GM12878 (cell line): Measurements from ENCODE around the gene FCAMR. TPM values are rescaled to one million over a fixed set of nuclear protein-coding genes. Genes with fewer than 3 reads are reported as not detected.

ENCODE experiments used
- BHLHE40 ChIP-seq, 2 experiments: fragments of 450-650 bp in 1 of 2; IDR thresholded peaks; 2 replicates each; pipeline ENCODE4 v1.6.1; 2011 to 2017; ENCODE audit warnings: low read depth in 2 of 2, borderline replicate concordance in 1 of 2, improper control_type of control experiment in 1 of 2, low read length in 1 of 2, mild to moderate bottlenecking in 1 of 2
- BMI1 ChIP-seq: fragments of 450-650 bp; IDR thresholded peaks from 2 replicates; pipeline ENCODE4 v1.6.1; 2016; ENCODE audit warnings: mild to moderate bottlenecking, moderate library complexity, borderline replicate concordance
- CBX3 ChIP-seq: fragments of 200-600 bp; sonication (generic); IDR thresholded peaks from 2 replicates; pipeline ENCODE4 v1.6.1; 2016; ENCODE audit warnings: low read depth, borderline replicate concordance
- CHD2 ChIP-seq: IDR thresholded peaks from 2 replicates; pipeline ENCODE4 v1.6.1; 2011; ENCODE audit warnings: low read depth, low read length, improper control_type of control experiment, borderline replicate concordance
- CREM ChIP-seq: IDR thresholded peaks from 2 replicates; pipeline ENCODE4 v1.6.1; 2014; ENCODE audit warnings: antibody characterized with exemption, low read depth
- EED ChIP-seq: sonication (generic); IDR thresholded peaks from 2 replicates; pipeline ENCODE4 v1.6.1; 2016; ENCODE audit warnings: antibody characterized with exemption, low read depth
- FOXM1 ChIP-seq: IDR thresholded peaks from 2 replicates; pipeline ENCODE4 v1.6.1; 2012; ENCODE audit warnings: low read depth, mild to moderate bottlenecking, inconsistent platforms, low read length, moderate library complexity
- HDAC2 ChIP-seq: fragments of 200-600 bp; sonication (generic); IDR thresholded peaks from 2 replicates; pipeline ENCODE4 v1.6.1; 2017
- IRF4 ChIP-seq: IDR thresholded peaks from 2 replicates; pipeline ENCODE4 v1.6.1; 2011; ENCODE audit warnings: low read depth, low read length
- LARP7 ChIP-seq: fragments of 450-650 bp; IDR thresholded peaks from 2 replicates; pipeline ENCODE4 v1.6.1; 2017; ENCODE audit warnings: mild to moderate bottlenecking
- NR2C2 ChIP-seq: IDR thresholded peaks from 2 replicates; pipeline ENCODE4 v1.6.1; 2011; ENCODE audit warnings: borderline replicate concordance, low read depth; ENCODE audit not compliant: control insufficient read depth, insufficient read length
- NR2F1 ChIP-seq: fragments of 450-650 bp; conservative IDR thresholded peaks from 2 replicates; pipeline ENCODE4 v1.6.1; 2017; ENCODE audit warnings: mild to moderate bottlenecking
- POLR2AphosphoS5 ChIP-seq: IDR thresholded peaks from 2 replicates; pipeline ENCODE4 v1.6.1; 2011; ENCODE audit warnings: mild to moderate bottlenecking, low read length, inconsistent platforms
- SMARCA5 ChIP-seq: fragments of 450-650 bp; IDR thresholded peaks from 2 replicates; pipeline ENCODE4 v1.6.1; 2017; ENCODE audit warnings: mild to moderate bottlenecking
- SRF ChIP-seq, 2 experiments: IDR thresholded peaks; 2 replicates each; pipeline ENCODE4 v1.6.1; 2011; ENCODE audit warnings: low read depth in 2 of 2, low read length in 2 of 2, mild to moderate bottlenecking in 1 of 2, moderate library complexity in 1 of 2
- STAT1 ChIP-seq: fragments of 450-650 bp; conservative IDR thresholded peaks from 2 replicates; pipeline ENCODE4 v1.6.1; 2014; ENCODE audit warnings: antibody characterized with exemption, mild to moderate bottlenecking
- SUZ12 ChIP-seq: fragments of 200-600 bp; sonication (generic); IDR thresholded peaks from one replicate; pipeline ENCODE4 v1.6.1; 2018; ENCODE audit warnings: antibody characterized with exemption, mild to moderate bottlenecking; ENCODE audit not compliant: unreplicated experiment
- TAF1 ChIP-seq: IDR thresholded peaks from 2 replicates; pipeline ENCODE4 v1.6.1; 2011; ENCODE audit warnings: mild to moderate bottlenecking, low read depth, low read length, borderline replicate concordance
- TBL1XR1 ChIP-seq: IDR thresholded peaks from 2 replicates; pipeline ENCODE4 v1.6.1; 2012; ENCODE audit warnings: low read depth, low read length, improper control_type of control experiment
- TCF12 ChIP-seq: IDR thresholded peaks from 2 replicates; pipeline ENCODE4 v1.6.1; 2011; ENCODE audit warnings: low read depth, mild to moderate bottlenecking, low read length
- TCF3 ChIP-seq: IDR thresholded peaks from 2 replicates; pipeline ENCODE4 v1.6.1; 2012; ENCODE audit warnings: low read depth, mild to moderate bottlenecking, low read length, borderline replicate concordance; ENCODE audit not compliant: insufficient read depth
- YBX1 ChIP-seq: fragments of 450-650 bp; IDR thresholded peaks from 2 replicates; pipeline ENCODE4 v1.6.1; 2016; ENCODE audit warnings: antibody characterized with exemption
- ZNF207 ChIP-seq: fragments of 450-650 bp; IDR thresholded peaks from 2 replicates; pipeline ENCODE4 v1.6.1; 2014; ENCODE audit warnings: antibody characterized with exemption, mild to moderate bottlenecking, borderline replicate concordance
- polyA plus RNA-seq, 11 experiments: library from polyadenylated mRNA; depleted of rRNA in 4 of 11; unstranded in 6 of 11; stranded (reverse) in 5 of 11; fragments of >200 nt; fragmentation: Nextera tagmentation in 4 of 11; fragmentation: Illumina TruSeq in 1 of 11; extraction: Ambion mirVana in 4 of 11; extraction: Trizol in 1 of 11; gene quantifications; 1 replicate in 1 of 11; 2 replicates in 10 of 11; pipeline versions ENCODE4 v1.2.1 to v1.2.3, GENCODE V29; 2011 to 2016; ENCODE audit warnings: inconsistent platforms in 2 of 11, missing spikeins in 2 of 11, low read depth in 1 of 11
- total RNA-seq, 4 experiments: library from RNA; depleted of rRNA in 3 of 4; stranded (reverse); fragments of >200 nt in 3 of 4; fragmentation: Illumina TruSeq in 1 of 4; extraction: Trizol in 1 of 4; gene quantifications; 2 replicates each; pipeline versions ENCODE4 v1.2.1 to v1.2.3, GENCODE V29; 2013 to 2021
- TF ChIP-seq, protein P1 (sequence below): fragments of 450-650 bp; IDR thresholded peaks from 2 replicates; pipeline ENCODE4 v1.6.1; 2016; ENCODE audit warnings: mild to moderate bottlenecking, moderate library complexity, borderline replicate concordance
- TF ChIP-seq, protein P2 (sequence below): fragments of 450-650 bp; formaldehyde crosslinking; IDR thresholded peaks from 2 replicates; pipeline ENCODE4 v1.4.0; 2020; ENCODE audit warnings: mild to moderate bottlenecking, moderate library complexity

Gene FCAMR
- total and polyA plus RNA-seq, 10 of the 15 experiments (the other 5 are each of a cell fraction or from before 2014, with no cell fraction given), result 0.04 to 0.15 (median 0.06) TPM; not detected in 3

DNA sequence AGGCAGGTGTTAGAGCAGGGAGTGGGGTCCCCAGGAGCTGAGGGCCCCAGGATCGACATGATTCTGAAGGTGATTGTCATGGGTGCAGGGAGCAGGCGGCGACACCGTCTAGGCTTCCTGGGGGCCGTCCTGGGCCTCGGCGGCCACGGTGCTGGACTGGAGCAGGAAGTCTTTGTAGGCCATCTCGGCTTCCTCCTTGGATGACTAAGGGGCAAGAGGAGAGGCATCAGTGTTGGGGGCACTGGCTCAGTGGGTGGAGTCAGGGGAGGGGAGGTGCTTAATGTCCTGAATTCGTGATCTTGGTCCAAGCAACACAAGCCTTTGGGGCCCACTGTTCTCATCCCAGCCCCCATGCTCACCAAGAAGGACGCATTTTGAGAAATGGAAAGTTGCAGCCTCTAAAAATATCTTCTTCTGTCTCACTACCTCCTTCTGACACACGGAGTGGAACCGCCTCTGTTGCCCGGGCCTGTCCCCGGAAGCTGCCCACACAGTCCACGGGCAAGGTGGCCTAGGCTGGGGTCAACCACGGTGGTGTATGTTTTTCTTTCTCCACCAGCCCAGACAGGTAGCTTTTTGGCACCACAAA is 40.0 kb downstream of the FCAMR start (continued):
- TF ChIP-seq, protein P1, sequence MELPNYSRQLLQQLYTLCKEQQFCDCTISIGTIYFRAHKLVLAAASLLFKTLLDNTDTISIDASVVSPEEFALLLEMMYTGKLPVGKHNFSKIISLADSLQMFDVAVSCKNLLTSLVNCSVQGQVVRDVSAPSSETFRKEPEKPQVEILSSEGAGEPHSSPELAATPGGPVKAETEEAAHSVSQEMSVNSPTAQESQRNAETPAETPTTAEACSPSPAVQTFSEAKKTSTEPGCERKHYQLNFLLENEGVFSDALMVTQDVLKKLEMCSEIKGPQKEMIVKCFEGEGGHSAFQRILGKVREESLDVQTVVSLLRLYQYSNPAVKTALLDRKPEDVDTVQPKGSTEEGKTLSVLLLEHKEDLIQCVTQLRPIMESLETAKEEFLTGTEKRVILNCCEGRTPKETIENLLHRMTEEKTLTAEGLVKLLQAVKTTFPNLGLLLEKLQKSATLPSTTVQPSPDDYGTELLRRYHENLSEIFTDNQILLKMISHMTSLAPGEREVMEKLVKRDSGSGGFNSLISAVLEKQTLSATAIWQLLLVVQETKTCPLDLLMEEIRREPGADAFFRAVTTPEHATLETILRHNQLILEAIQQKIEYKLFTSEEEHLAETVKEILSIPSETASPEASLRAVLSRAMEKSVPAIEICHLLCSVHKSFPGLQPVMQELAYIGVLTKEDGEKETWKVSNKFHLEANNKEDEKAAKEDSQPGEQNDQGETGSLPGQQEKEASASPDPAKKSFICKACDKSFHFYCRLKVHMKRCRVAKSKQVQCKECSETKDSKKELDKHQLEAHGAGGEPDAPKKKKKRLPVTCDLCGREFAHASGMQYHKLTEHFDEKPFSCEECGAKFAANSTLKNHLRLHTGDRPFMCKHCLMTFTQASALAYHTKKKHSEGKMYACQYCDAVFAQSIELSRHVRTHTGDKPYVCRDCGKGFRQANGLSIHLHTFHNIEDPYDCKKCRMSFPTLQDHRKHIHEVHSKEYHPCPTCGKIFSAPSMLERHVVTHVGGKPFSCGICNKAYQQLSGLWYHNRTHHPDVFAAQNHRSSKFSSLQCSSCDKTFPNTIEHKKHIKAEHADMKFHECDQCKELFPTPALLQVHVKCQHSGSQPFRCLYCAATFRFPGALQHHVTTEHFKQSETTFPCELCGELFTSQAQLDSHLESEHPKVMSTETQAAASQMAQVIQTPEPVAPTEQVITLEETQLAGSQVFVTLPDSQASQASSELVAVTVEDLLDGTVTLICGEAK, result peak; percentile 48; the same call in 1 of the 2 replicates
- TF ChIP-seq TAF1 (peak; percentile 51; the same call in 1 of the 2 replicates), TCF12 (peak; percentile 77), CREM (peak; percentile 88), HDAC2 (peak; percentile 67; the same call in 1 of the 2 replicates), FOXM1 (no peak), BHLHE40 (IDR thresholded peaks at IDR 0.05; ENCODE audit: borderline replicate concordance in 1 of 2, low read depth in 2 of 2, low read length in 1 of 2) (peak; percentile 74 to 82), SUZ12 (no peak), LARP7 (no peak), SRF (IDR thresholded peaks at IDR 0.05; ENCODE audit: low read depth in 2 of 2, low read length in 2 of 2) (no peak), STAT1 (no peak), YBX1 (no peak), EED (peak; percentile 87), CHD2 (peak; percentile 92), SMARCA5 (0 out of 2 replicates have a peak, but pooled peaks have one; percentile 1), NR2F1 (peak; percentile 96), NR2C2 (no peak), TCF3 (no peak), ZNF207 (no peak; the same call in 1 of the 2 replicates), TBL1XR1 (peak; percentile 98), POLR2AphosphoS5 (peak; percentile 84; the same call in 1 of the 2 replicates), BMI1 (no peak; the same call in 1 of the 2 replicates), CBX3 (no peak), IRF4 (peak; percentile 70)
- TF ChIP-seq, protein P2, sequence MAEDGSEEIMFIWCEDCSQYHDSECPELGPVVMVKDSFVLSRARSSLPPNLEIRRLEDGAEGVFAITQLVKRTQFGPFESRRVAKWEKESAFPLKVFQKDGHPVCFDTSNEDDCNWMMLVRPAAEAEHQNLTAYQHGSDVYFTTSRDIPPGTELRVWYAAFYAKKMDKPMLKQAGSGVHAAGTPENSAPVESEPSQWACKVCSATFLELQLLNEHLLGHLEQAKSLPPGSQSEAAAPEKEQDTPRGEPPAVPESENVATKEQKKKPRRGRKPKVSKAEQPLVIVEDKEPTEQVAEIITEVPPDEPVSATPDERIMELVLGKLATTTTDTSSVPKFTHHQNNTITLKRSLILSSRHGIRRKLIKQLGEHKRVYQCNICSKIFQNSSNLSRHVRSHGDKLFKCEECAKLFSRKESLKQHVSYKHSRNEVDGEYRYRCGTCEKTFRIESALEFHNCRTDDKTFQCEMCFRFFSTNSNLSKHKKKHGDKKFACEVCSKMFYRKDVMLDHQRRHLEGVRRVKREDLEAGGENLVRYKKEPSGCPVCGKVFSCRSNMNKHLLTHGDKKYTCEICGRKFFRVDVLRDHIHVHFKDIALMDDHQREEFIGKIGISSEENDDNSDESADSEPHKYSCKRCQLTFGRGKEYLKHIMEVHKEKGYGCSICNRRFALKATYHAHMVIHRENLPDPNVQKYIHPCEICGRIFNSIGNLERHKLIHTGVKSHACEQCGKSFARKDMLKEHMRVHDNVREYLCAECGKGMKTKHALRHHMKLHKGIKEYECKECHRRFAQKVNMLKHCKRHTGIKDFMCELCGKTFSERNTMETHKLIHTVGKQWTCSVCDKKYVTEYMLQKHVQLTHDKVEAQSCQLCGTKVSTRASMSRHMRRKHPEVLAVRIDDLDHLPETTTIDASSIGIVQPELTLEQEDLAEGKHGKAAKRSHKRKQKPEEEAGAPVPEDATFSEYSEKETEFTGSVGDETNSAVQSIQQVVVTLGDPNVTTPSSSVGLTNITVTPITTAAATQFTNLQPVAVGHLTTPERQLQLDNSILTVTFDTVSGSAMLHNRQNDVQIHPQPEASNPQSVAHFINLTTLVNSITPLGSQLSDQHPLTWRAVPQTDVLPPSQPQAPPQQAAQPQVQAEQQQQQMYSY, result no peak
